Activated CD4-positive, alpha-beta memory T cell treated with anti-CD3 and anti-CD28 coated beads, Interleukin-2, amount 10 ng/mL, durations not matched to agents 7 days and 5 days (primary cell): ENCODE results near the gene PCDHA3. TPM values are rescaled to one million over a fixed set of nuclear protein-coding genes. Genes with fewer than 3 reads are reported as not detected.
"Not testable (repeated sequence)": the region's sequence is repeated elsewhere in the genome, so short reads cannot be mapped to it uniquely, and the experiment has no call there.

Source experiments
- CTCF ChIA-PET: fragments of 350-600 bp; sonication (Branson Sonifier 250); formaldehyde crosslinking; loops from one replicate; lab custom pipeline; 2021; ENCODE audit warnings: antibody characterized with exemption, inconsistent platforms; lab: Charles Lee
- POLR2A ChIA-PET: fragments of 350-600 bp; sonication (Branson Sonifier 250); formaldehyde crosslinking; loops from one replicate; lab custom pipeline; 2021; ENCODE audit warnings: antibody characterized with exemption; lab: Charles Lee
- DNase-seq: peaks from one replicate; pipeline ENCODE4 v3.0.0-alpha.2; 2020
- H3K27ac Mint-ChIP-seq: one replicate; pipeline ENCODE4 v1.8.0; 2021; ENCODE audit warnings: mild to moderate bottlenecking, mixed read lengths
- H3K27me3 Mint-ChIP-seq: one replicate; pipeline ENCODE4 v1.8.0; 2021; ENCODE audit warnings: mixed read lengths
- H3K36me3 Mint-ChIP-seq: one replicate; pipeline ENCODE4 v1.8.0; 2021; ENCODE audit warnings: low read depth, mixed read lengths
- H3K4me1 Mint-ChIP-seq: one replicate; pipeline ENCODE4 v1.8.0; 2021; ENCODE audit warnings: mixed read lengths
- H3K4me3 Mint-ChIP-seq: one replicate; pipeline ENCODE4 v1.8.0; 2021; ENCODE audit warnings: mild to moderate bottlenecking, mixed read lengths
- H3K9me3 Mint-ChIP-seq: one replicate; pipeline ENCODE4 v1.8.0; 2021; ENCODE audit warnings: mixed read lengths
- total RNA-seq, 2 experiments: library from RNA; stranded (reverse); gene quantifications; one replicate each; pipeline ENCODE4 v1.2.3, GENCODE V29; 2021

Gene PCDHA3
- total RNA-seq, 2 experiments from 2014 or later: not detected

GRCh38 chr5:140796718-140797095 is 4.2 kb upstream of the PCDHA3 start:
- H3K9me3 Mint-ChIP-seq: peaks cover 21% of the 10 kb centered on the region
- CTCF ChIA-PET: no interaction called here

GRCh38 chr5:140801494-140801841 is 611 bp downstream of the PCDHA3 start:
- DNase-seq: no peak
- Mint-ChIP-seq H3K36me3 (peaks cover 5% of the 10 kb centered on the region), H3K9me3 (peaks cover 20% of the 10 kb centered on the region), H3K4me1 (no peaks in the 10 kb centered on the region), H3K4me3 (no peak overlapping the region), H3K27me3 (no peaks in the 10 kb centered on the region), H3K27ac (no peak overlapping the region)
- POLR2A ChIA-PET: no interaction called here
- CTCF ChIA-PET: no interaction called here

More at GRCh38 chr5:140796718-140797095, 4.2 kb upstream of the PCDHA3 start:
- H3K4me3 Mint-ChIP-seq: no peak overlapping the region
- H3K4me1 Mint-ChIP-seq: no peaks in the 10 kb centered on the region
- POLR2A ChIA-PET: no interaction called here
- no peaks in the 10 kb centered on the region for H3K36me3 Mint-ChIP-seq
- no peaks in the 10 kb centered on the region for H3K27me3 Mint-ChIP-seq
- no peak overlapping the region for H3K27ac Mint-ChIP-seq
- DNase-seq: no peak

GRCh38 chr5:140802381-140802780 is 1.5 kb downstream of the PCDHA3 start:
- H3K4me3 Mint-ChIP-seq, H3K27ac Mint-ChIP-seq, CTCF ChIA-PET, H3K27me3 Mint-ChIP-seq, POLR2A ChIA-PET, DNase-seq, H3K36me3 Mint-ChIP-seq, H3K4me1 Mint-ChIP-seq: not testable (repeated sequence)
- H3K9me3 Mint-ChIP-seq: peaks cover 23% of the 10 kb centered on the region

GRCh38 chr5:140802781-140803271 is 2.0 kb downstream of the PCDHA3 start:
- H3K36me3 Mint-ChIP-seq: peaks cover 7% of the 10 kb centered on the region
- POLR2A ChIA-PET: no interaction called here
- no peaks in the 10 kb centered on the region for H3K27me3 Mint-ChIP-seq
- H3K4me3 Mint-ChIP-seq: no peak overlapping the region
- peaks cover 26% of the 10 kb centered on the region for H3K9me3 Mint-ChIP-seq
- no peak for DNase-seq
- no peaks in the 10 kb centered on the region for H3K4me1 Mint-ChIP-seq
- no peak overlapping the region for H3K27ac Mint-ChIP-seq
- CTCF ChIA-PET: no interaction called here

DNA sequence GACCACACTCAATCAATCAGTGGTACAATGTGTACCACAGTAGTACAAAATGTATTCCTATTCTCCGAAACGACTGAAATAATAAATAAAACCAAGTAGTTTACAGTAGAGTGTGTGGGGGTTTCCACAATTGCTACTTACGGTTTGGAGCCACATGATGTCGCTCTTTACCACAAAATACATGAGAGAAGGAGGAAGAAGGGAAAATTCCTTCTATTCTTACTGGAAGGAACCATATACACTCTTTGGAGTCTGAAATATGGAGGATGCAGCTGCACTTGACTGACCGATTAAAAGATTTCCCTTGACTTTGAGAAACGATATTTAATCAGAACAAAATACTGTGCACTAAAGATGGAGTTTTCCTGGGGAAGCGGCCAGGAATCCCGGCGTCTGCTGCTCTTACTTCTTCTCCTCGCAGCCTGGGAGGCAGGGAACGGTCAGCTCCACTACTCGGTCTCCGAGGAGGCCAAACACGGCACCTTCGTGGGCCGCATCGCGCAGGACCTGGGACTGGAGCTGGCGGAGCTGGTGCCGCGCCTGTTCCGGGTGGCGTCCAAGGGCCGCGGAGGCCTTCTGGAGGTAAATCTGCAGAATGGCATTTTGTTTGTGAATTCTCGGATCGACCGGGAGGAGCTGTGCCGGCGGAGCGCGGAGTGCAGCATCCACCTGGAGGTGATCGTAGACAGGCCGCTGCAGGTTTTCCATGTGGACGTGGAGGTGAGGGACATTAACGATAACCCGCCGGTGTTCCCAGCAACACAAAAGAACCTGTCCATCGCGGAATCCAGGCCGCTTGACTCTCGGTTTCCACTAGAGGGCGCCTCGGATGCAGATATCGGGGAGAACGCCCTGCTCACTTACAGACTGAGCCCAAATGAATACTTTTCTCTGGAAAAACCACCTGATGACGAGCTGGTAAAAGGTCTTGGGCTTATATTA is 6.2 kb downstream of the PCDHA3 start, which contains the start of gene PCDHA4:
Gene PCDHA4, plus strand, starts transcription at position 235 of the 942 bp plus-strand sequence.
- Mint-ChIP-seq H3K27me3 (no peaks in the 10 kb centered on the region), H3K4me3 (no peak within 1 kb of the TSS), H3K27ac (no peak within 1 kb of the TSS), H3K9me3 (peaks cover 26% of the 10 kb centered on the region), H3K36me3 (peaks cover 7% of the 10 kb centered on the region), H3K4me1 (no peaks in the 10 kb centered on the region)
- ChIA-PET CTCF (no interaction called here), POLR2A (no interaction called here)
- DNase-seq: no peak

GRCh38 chr5:140808241-140808888 is 7.5 kb downstream of the PCDHA3 start:
- CTCF ChIA-PET, H3K4me1 Mint-ChIP-seq, H3K4me3 Mint-ChIP-seq, DNase-seq, H3K27me3 Mint-ChIP-seq, POLR2A ChIA-PET, H3K27ac Mint-ChIP-seq, H3K36me3 Mint-ChIP-seq: not testable (repeated sequence)
- peaks cover 23% of the 10 kb centered on the region for H3K9me3 Mint-ChIP-seq

- DNase-seq: no peak
- no peaks in the 10 kb centered on the region for H3K27me3 Mint-ChIP-seq
- CTCF ChIA-PET: no interaction called here
- no peak overlapping the region for H3K27ac Mint-ChIP-seq
- no peaks in the 10 kb centered on the region for H3K4me1 Mint-ChIP-seq
- H3K4me3 Mint-ChIP-seq: no peak overlapping the region
- H3K36me3 Mint-ChIP-seq: peaks cover 2% of the 10 kb centered on the region
- POLR2A ChIA-PET: no interaction called here
- H3K9me3 Mint-ChIP-seq: peaks cover 20% of the 10 kb centered on the region
Observed at GRCh38 chr5:140808889-140809291, 8.0 kb downstream of the PCDHA3 start.

DNA sequence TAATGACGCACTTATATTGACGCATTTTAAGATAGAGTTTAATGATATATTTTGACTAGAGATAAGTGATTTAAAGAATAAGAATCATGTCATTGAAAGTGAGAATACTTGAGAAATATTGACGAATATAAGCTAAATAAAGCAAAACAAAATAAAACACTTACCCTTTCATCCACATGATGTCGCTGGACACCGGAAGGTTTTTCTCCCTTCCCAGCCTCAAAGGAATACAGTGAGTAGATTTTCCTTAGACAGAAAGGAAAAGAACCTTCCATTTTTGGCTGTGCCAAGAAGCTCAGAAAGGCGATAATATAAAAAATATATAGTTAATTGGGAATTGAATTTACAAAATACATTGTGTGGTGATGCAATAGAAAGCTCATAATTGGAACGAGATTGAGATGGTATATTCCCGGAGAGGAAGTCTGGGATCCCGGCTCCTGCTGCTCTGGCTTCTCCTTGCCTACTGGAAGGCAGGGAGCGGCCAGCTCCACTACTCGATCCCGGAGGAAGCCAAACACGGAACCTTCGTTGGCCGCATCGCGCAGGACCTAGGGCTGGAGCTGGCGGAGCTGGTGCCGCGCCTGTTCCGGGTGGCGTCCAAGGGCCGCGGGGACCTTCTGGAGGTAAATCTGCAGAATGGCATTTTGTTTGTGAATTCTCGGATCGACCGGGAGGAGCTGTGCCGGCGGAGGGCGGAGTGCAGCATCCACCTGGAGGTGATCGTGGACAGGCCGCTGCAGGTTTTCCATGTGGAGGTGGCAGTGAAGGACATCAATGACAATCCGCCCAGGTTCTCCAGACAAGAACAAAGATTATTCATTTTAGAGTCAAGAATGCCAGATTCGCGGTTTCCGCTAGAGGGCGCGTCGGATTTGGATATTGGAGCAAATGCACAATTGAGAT is 20.8 kb downstream of the PCDHA3 start, which contains the start of gene PCDHA5:
Gene PCDHA5, plus strand, starts transcription at position 239 of the 906 bp plus-strand sequence.
- DNase-seq: no peak
- Mint-ChIP-seq H3K27ac (no peak within 1 kb of the TSS), H3K4me3 (no peak within 1 kb of the TSS), H3K27me3 (no peaks in the 10 kb centered on the region), H3K36me3 (no peaks in the 10 kb centered on the region), H3K4me1 (no peaks in the 10 kb centered on the region), H3K9me3 (peaks cover 8% of the 10 kb centered on the region)
- ChIA-PET CTCF (interaction anchor here (1.3 to 1.5 kb wide), 2 partner anchors 9 to 16 kb away, joined by 3 to 4 read pairs; no protein-coding TSS in a partner anchor), POLR2A (no interaction called here)

- ChIA-PET CTCF (interaction anchor here (1.3 to 1.5 kb wide), 2 partner anchors 10 to 17 kb away, joined by 3 to 4 read pairs; no protein-coding TSS in a partner anchor), POLR2A (no interaction called here)
- Mint-ChIP-seq H3K27me3 (no peaks in the 10 kb centered on the region), H3K27ac (no peak overlapping the region), H3K4me3 (no peak overlapping the region), H3K9me3 (peaks cover 11% of the 10 kb centered on the region), H3K36me3 (no peaks in the 10 kb centered on the region), H3K4me1 (no peaks in the 10 kb centered on the region)
- no peak for DNase-seq
Observed at GRCh38 chr5:140822281-140822629, 21.4 kb downstream of the PCDHA3 start.

DNA sequence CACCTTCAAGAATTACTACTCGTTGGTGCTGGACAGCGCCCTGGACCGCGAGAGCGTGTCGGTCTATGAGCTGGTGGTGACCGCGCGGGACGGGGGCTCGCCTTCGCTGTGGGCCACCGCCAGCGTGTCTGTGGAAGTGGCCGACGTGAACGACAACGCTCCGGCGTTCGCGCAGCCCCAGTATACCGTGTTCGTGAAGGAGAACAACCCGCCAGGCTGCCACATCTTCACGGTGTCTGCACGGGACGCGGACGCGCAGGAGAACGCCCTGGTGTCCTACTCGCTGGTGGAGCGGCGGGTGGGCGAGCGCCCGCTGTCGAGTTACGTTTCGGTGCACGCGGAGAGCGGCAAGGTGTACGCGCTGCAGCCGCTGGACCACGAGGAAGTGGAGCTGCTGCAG is 22.1 kb downstream of the PCDHA3 start:
- H3K27ac Mint-ChIP-seq, POLR2A ChIA-PET, DNase-seq, H3K36me3 Mint-ChIP-seq, CTCF ChIA-PET, H3K27me3 Mint-ChIP-seq, H3K4me3 Mint-ChIP-seq, H3K4me1 Mint-ChIP-seq: not testable (repeated sequence)
- H3K9me3 Mint-ChIP-seq: peaks cover 14% of the 10 kb centered on the region

GRCh38 chr5:140823475-140823874 is 22.6 kb downstream of the PCDHA3 start:
- H3K27ac Mint-ChIP-seq: no peak overlapping the region
- H3K27me3 Mint-ChIP-seq: no peaks in the 10 kb centered on the region
- H3K36me3 Mint-ChIP-seq: peaks cover 5% of the 10 kb centered on the region
- no peak for DNase-seq
- ChIA-PET POLR2A (no interaction called here), CTCF (no interaction called here)
- H3K4me1 Mint-ChIP-seq: no peaks in the 10 kb centered on the region
- H3K4me3 Mint-ChIP-seq: no peak overlapping the region
- H3K9me3 Mint-ChIP-seq: peaks cover 16% of the 10 kb centered on the region

DNA sequence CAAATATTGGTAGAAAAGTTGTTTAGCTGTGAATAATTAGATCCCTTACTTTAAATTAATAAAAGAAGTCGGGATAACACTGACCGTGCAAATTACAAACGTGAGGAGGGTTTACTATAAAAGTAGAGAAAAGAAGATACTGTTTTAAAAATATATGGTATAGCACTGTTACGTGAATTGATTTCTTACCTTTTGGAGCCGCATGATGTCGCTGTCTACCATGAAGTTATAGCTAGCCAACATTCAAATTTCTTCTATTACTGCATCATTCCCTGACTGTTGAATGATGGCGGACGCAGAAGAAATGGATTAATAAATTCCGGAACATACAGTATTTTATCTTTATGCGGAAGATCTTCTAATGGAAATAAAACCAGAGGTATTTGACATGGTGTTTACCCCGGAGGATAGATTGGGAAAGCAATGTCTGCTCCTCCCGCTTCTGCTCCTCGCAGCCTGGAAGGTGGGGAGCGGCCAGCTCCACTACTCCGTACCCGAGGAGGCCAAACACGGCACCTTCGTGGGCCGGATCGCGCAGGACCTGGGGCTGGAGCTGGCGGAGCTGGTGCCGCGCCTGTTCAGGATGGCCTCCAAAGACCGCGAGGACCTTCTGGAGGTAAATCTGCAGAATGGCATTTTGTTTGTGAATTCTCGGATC is 27.0 kb downstream of the PCDHA3 start, which contains the start of gene PCDHA6:
Gene PCDHA6, plus strand, starts transcription at position 257 of the 658 bp plus-strand sequence. Its CDS starts 132 bp downstream, at position 389.
- peaks cover 8% of the 10 kb centered on the region for H3K36me3 Mint-ChIP-seq
- CTCF ChIA-PET: no interaction called here
- H3K4me1 Mint-ChIP-seq: no peaks in the 10 kb centered on the region
- DNase-seq: no peak
- peaks cover 4% of the 10 kb centered on the region for H3K27me3 Mint-ChIP-seq
- POLR2A ChIA-PET: no interaction called here
- H3K27ac Mint-ChIP-seq: no peak within 1 kb of the TSS
- no peak within 1 kb of the TSS for H3K4me3 Mint-ChIP-seq
- peaks cover 17% of the 10 kb centered on the region for H3K9me3 Mint-ChIP-seq
